ENCODE results near the gene TTC39A. TPM values are rescaled to one million over a fixed set of nuclear protein-coding genes. Genes with fewer than 3 reads are reported as not detected.

Gene TTC39A
- total and polyA plus RNA-seq, 2 donors from 2014 or later: 31.4 to 70.1 TPM

DNA sequence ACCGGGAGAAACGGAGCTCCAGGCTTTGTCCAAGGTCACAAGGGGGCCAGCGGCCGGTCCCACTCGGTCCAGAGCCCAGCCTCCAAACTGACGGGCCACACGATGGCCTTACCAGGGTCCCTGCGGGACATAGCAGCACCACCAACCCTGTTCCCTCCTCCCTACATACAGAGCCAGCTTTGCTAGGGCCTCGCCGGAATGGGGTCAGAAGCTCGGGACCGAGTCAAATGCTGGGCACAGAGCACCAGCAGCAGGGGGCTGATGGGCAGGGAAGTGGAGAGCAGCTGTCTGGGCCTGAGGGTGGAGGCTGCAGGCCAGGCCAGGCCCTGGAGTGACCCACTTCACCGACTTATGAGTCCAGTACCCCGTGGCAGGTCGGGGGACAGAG lies 14.9 kb upstream of the TTC39A start:
- FAIRE-seq (no peak), DNase-seq (peak in 1 of 5 donors; percentile 66)
- intact Hi-C loops (cut with DNase I): no loop called here
- TF ChIP-seq, protein P1, sequence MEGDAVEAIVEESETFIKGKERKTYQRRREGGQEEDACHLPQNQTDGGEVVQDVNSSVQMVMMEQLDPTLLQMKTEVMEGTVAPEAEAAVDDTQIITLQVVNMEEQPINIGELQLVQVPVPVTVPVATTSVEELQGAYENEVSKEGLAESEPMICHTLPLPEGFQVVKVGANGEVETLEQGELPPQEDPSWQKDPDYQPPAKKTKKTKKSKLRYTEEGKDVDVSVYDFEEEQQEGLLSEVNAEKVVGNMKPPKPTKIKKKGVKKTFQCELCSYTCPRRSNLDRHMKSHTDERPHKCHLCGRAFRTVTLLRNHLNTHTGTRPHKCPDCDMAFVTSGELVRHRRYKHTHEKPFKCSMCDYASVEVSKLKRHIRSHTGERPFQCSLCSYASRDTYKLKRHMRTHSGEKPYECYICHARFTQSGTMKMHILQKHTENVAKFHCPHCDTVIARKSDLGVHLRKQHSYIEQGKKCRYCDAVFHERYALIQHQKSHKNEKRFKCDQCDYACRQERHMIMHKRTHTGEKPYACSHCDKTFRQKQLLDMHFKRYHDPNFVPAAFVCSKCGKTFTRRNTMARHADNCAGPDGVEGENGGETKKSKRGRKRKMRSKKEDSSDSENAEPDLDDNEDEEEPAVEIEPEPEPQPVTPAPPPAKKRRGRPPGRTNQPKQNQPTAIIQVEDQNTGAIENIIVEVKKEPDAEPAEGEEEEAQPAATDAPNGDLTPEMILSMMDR (IDR thresholded peaks at IDR 0.05; ENCODE audit: borderline replicate concordance, extremely low read depth, insufficient read depth): no peak
- H3K9me3 ChIP-seq (ENCODE audit: control insufficient read depth in 2 of 3, insufficient read depth in 1 of 3, low read length in 3 of 3): no peaks in the 10 kb centered on the region
- H3K4me1 ChIP-seq (ENCODE audit: control insufficient read depth in 2 of 3, insufficient read depth in 2 of 3, low read depth in 1 of 3, low read length in 3 of 3): peaks cover 0 to 2% (median 0%) of the 10 kb centered on the region in 3 donors
- no peak overlapping the region for H3K4me3 ChIP-seq (ENCODE audit: low read length in 3 of 3)
- H3K9ac ChIP-seq (ENCODE audit: low read length in 3 of 3): no peak overlapping the region
- H3K27ac ChIP-seq (ENCODE audit: low read depth in 2 of 2, low read length in 2 of 2): no peak overlapping the region
- H3K27me3 ChIP-seq (ENCODE audit: control insufficient read depth, insufficient read depth, low read length): peaks cover 6% of the 10 kb centered on the region
- H3K36me3 ChIP-seq (ENCODE audit: control insufficient read depth in 2 of 3, insufficient read depth in 3 of 3, low read length in 3 of 3): no peaks in the 10 kb centered on the region

DNA sequence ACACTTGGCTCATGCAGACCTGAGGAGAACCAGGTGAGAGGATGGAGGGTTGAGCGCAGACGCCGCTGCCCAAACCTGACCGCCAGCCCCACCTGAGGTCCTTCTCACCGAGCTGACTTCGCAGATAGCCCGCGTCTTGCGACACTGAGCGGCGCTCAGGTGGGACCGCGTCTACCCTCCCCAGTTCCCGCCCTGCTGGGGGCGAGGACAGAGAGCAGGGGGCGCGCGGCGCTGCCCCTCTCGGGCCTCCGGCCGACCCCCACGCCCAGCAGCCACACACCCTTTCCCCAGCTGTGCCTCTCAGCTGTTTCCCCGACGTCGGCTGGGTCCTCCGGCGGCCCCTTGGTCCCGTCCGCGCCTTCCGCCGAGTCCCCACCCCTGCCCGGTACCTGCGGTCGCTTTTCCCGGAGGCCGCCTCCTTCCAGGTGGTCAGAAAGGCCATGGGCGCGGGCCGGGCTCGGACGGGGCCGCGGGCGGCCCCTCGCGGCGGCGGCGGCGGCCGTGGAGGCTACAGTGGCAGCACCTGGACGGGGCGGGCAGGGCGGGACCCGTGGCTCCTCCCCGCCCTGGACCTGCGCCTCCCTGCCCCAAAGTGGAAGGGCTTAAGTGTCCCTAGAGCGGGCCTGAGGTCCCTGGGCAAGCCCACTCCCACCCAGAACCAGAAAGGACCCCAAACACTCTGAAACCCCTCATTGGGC lies 14.4 kb upstream of the TTC39A start:
- H3K4me3 ChIP-seq (ENCODE audit: low read length in 3 of 3): peak overlapping the region in 1 of 3 donors; percentile 30
- H3K4me1 ChIP-seq (ENCODE audit: control insufficient read depth in 2 of 3, insufficient read depth in 2 of 3, low read depth in 1 of 3, low read length in 3 of 3): peaks cover 0 to 2% (median 0%) of the 10 kb centered on the region in 3 donors
- FAIRE-seq: no peak
- no peak overlapping the region for H3K27ac ChIP-seq (ENCODE audit: low read depth in 2 of 2, low read length in 2 of 2)
- H3K27me3 ChIP-seq (ENCODE audit: control insufficient read depth, insufficient read depth, low read length): peaks cover 6% of the 10 kb centered on the region
- H3K9me3 ChIP-seq (ENCODE audit: control insufficient read depth in 2 of 3, insufficient read depth in 1 of 3, low read length in 3 of 3): no peaks in the 10 kb centered on the region
- peak in 4 of 5 donors; percentile 45 to 87 (median 54) for DNase-seq
- no peaks in the 10 kb centered on the region for H3K36me3 ChIP-seq (ENCODE audit: control insufficient read depth in 2 of 3, insufficient read depth in 3 of 3, low read length in 3 of 3)
- intact Hi-C loops (cut with DNase I): no loop called here
- H3K9ac ChIP-seq (ENCODE audit: low read length in 3 of 3): no peak overlapping the region
- TF ChIP-seq, protein P1 (IDR thresholded peaks at IDR 0.05; ENCODE audit: borderline replicate concordance, extremely low read depth, insufficient read depth): no peak

DNA sequence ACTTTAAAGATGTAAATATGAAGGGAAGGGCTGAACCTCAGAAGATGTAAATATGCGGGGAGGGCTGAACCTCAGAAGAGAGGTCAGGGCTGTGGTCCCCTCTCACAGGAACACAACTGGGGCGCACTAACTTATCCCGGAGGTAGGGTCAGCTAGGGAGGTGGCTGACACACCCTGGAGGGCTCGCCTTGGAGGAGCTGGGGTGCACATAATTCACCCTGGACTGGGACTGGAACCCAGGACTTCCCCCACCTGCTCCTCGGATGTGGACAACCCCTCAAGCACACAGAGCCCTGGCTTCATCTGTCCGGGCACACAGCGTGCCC lies 13.9 kb upstream of the TTC39A start:
- intact Hi-C loops (cut with DNase I): no loop called here
- Histone ChIP-seq H3K9ac (ENCODE audit: low read length in 3 of 3) (no peak overlapping the region), H3K4me3 (ENCODE audit: low read length in 3 of 3) (no peak overlapping the region), H3K9me3 (ENCODE audit: control insufficient read depth in 2 of 3, insufficient read depth in 1 of 3, low read length in 3 of 3) (no peaks in the 10 kb centered on the region), H3K36me3 (ENCODE audit: control insufficient read depth in 2 of 3, insufficient read depth in 3 of 3, low read length in 3 of 3) (no peaks in the 10 kb centered on the region), H3K27me3 (ENCODE audit: control insufficient read depth, insufficient read depth, low read length) (peaks cover 6% of the 10 kb centered on the region), H3K4me1 (ENCODE audit: control insufficient read depth in 2 of 3, insufficient read depth in 2 of 3, low read depth in 1 of 3, low read length in 3 of 3) (peaks cover 0 to 2% (median 0%) of the 10 kb centered on the region in 3 donors), H3K27ac (ENCODE audit: low read depth in 2 of 2, low read length in 2 of 2) (no peak overlapping the region)
- TF ChIP-seq, protein P1 (IDR thresholded peaks at IDR 0.05; ENCODE audit: borderline replicate concordance, extremely low read depth, insufficient read depth): no peak
- FAIRE-seq (no peak), DNase-seq (no peak)
